Measurements from ENCODE around the gene ITGA6. TPM values are rescaled to one million over a fixed set of nuclear protein-coding genes. Genes with fewer than 3 reads are reported as not detected.

Gene ITGA6
- total RNA-seq, 1 experiment from 2014 or later = 93.1 TPM

GRCh38 chr2:172533687-172534086 is 106.3 kb downstream of the ITGA6 start:
- Histone ChIP-seq H3K9ac (ENCODE audit: low read length) (no peak overlapping the region), H3K79me2 (ENCODE audit: insufficient read depth, low read length) (no peaks in the 10 kb centered on the region), H3K9me3 (ENCODE audit: control insufficient read depth in 1 of 2, insufficient read depth in 1 of 2, low read depth in 1 of 2, low read length in 2 of 2) (no peaks in the 10 kb centered on the region), H3K4me3 (replicated peaks in 1 of 2; ENCODE audit: low read depth in 1 of 2, low read length in 2 of 2) (no peak overlapping the region), H3K27me3 (ENCODE audit: insufficient read depth, low read length) (no peaks in the 10 kb centered on the region), H3K4me1 (ENCODE audit: control insufficient read depth in 1 of 2, insufficient read depth in 2 of 2, low read length in 2 of 2) (no peaks in the 10 kb centered on the region), H2AFZ (ENCODE audit: low read depth, low read length, poor library complexity, severe bottlenecking) (no peak overlapping the region), H3K9me2 (ENCODE audit: insufficient read depth) (no peaks in the 10 kb centered on the region), H3K27ac (ENCODE audit: low read depth, low read length) (no peak overlapping the region), H3K4me2 (ENCODE audit: low read length) (no peak overlapping the region), H4K20me1 (ENCODE audit: insufficient read depth) (no peaks in the 10 kb centered on the region), H3K36me3 (ENCODE audit: control insufficient read depth in 1 of 2, insufficient read depth in 2 of 2, low read length in 2 of 2) (no peaks in the 10 kb centered on the region)
- no peak for DNase-seq (ENCODE audit: low read depth, low spot score)
- POLR2A ChIA-PET = no interaction called here
- RAD21 ChIA-PET (ENCODE audit: low non-redundant PET in 1 of 2, low total read pairs in 2 of 2, uncharacterized antibody in 2 of 2, unreplicated experiment in 2 of 2) = no interaction called here
- CTCF ChIA-PET = no interaction called here
- no peak for TF ChIP-seq ELF1 (IDR thresholded peaks at IDR 0.05; ENCODE audit: borderline replicate concordance, low read depth)
- TF ChIP-seq POLR2AphosphoS5 (IDR thresholded peaks at IDR 0.05; ENCODE audit: low read depth, low read length) = no peak
- no peak for TF ChIP-seq JUND (IDR thresholded peaks at IDR 0.05)
- TF ChIP-seq CBX3 (IDR thresholded peaks at IDR 0.05; ENCODE audit: low read depth) = no peak
- no peak for TF ChIP-seq EZH2 (IDR thresholded peaks at IDR 0.05)
- no peak for TF ChIP-seq ZNF274 (IDR thresholded peaks at IDR 0.05; ENCODE audit: low read depth, low read length)
- TF ChIP-seq, protein P1, sequence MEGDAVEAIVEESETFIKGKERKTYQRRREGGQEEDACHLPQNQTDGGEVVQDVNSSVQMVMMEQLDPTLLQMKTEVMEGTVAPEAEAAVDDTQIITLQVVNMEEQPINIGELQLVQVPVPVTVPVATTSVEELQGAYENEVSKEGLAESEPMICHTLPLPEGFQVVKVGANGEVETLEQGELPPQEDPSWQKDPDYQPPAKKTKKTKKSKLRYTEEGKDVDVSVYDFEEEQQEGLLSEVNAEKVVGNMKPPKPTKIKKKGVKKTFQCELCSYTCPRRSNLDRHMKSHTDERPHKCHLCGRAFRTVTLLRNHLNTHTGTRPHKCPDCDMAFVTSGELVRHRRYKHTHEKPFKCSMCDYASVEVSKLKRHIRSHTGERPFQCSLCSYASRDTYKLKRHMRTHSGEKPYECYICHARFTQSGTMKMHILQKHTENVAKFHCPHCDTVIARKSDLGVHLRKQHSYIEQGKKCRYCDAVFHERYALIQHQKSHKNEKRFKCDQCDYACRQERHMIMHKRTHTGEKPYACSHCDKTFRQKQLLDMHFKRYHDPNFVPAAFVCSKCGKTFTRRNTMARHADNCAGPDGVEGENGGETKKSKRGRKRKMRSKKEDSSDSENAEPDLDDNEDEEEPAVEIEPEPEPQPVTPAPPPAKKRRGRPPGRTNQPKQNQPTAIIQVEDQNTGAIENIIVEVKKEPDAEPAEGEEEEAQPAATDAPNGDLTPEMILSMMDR (IDR thresholded peaks at IDR 0.05 in 2 of 3, conservative IDR thresholded peaks at IDR 0.05 in 1 of 3; ENCODE audit: borderline replicate concordance in 1 of 3, insufficient read depth in 1 of 3, low read depth in 2 of 3, low read length in 2 of 3) = no peak
- TF ChIP-seq ZBTB33 (IDR thresholded peaks at IDR 0.05; ENCODE audit: extremely low read depth, insufficient replicate concordance, low read length) = no peak
- no peak for TF ChIP-seq YY1 (IDR thresholded peaks at IDR 0.05; ENCODE audit: extremely low read depth, insufficient replicate concordance, low read depth, low read length)
- no peak for TF ChIP-seq POLR2A (IDR thresholded peaks at IDR 0.05; ENCODE audit: borderline replicate concordance, extremely low read depth, insufficient read depth, insufficient read length)
- TF ChIP-seq SP1 (IDR thresholded peaks at IDR 0.05; ENCODE audit: low read depth) = no peak
- no peak for TF ChIP-seq RAD21 (IDR thresholded peaks at IDR 0.05; ENCODE audit: low read depth)
- TF ChIP-seq TCF7L2 (IDR thresholded peaks at IDR 0.05; ENCODE audit: borderline replicate concordance, extremely low read depth, insufficient read depth, insufficient read length) = no peak
- no peak for TF ChIP-seq CEBPB (IDR thresholded peaks at IDR 0.05; ENCODE audit: low read depth)
- TF ChIP-seq, protein P2, sequence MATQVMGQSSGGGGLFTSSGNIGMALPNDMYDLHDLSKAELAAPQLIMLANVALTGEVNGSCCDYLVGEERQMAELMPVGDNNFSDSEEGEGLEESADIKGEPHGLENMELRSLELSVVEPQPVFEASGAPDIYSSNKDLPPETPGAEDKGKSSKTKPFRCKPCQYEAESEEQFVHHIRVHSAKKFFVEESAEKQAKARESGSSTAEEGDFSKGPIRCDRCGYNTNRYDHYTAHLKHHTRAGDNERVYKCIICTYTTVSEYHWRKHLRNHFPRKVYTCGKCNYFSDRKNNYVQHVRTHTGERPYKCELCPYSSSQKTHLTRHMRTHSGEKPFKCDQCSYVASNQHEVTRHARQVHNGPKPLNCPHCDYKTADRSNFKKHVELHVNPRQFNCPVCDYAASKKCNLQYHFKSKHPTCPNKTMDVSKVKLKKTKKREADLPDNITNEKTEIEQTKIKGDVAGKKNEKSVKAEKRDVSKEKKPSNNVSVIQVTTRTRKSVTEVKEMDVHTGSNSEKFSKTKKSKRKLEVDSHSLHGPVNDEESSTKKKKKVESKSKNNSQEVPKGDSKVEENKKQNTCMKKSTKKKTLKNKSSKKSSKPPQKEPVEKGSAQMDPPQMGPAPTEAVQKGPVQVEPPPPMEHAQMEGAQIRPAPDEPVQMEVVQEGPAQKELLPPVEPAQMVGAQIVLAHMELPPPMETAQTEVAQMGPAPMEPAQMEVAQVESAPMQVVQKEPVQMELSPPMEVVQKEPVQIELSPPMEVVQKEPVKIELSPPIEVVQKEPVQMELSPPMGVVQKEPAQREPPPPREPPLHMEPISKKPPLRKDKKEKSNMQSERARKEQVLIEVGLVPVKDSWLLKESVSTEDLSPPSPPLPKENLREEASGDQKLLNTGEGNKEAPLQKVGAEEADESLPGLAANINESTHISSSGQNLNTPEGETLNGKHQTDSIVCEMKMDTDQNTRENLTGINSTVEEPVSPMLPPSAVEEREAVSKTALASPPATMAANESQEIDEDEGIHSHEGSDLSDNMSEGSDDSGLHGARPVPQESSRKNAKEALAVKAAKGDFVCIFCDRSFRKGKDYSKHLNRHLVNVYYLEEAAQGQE (IDR thresholded peaks at IDR 0.05; ENCODE audit: low read depth) = no peak
- no peak for TF ChIP-seq FOSL1 (IDR thresholded peaks at IDR 0.05; ENCODE audit: low read depth)
- no peak for ATAC-seq
- no TSS peak for BruUV-seq (replicated peaks)
- intact Hi-C loops (cut with micrococcal nuclease) = no loop called here

All from HCT116 (cell line).